Fibroblast of pulmonary artery (primary cell): ENCODE data around the gene FUT2.

Source experiments
- DNase-seq: peaks from one replicate; pipeline ENCODE4 v3.0.0-alpha.2; 2010; ENCODE audit warnings: low read depth
- H3K4me3 ChIP-seq: replicated peaks from 2 replicates; pipeline ENCODE4 v1.5.1; 2011; ENCODE audit warnings: low read depth, mild to moderate bottlenecking, control low read depth, low read length, moderate library complexity
- TF ChIP-seq, protein P1 (sequence below): IDR thresholded peaks from 2 replicates; pipeline ENCODE4 v1.5.1; 2011; ENCODE audit warnings: mild to moderate bottlenecking, control low read depth, low read length, inconsistent platforms; ENCODE audit errors: missing control alignments

The FUT2 gene

DNA sequence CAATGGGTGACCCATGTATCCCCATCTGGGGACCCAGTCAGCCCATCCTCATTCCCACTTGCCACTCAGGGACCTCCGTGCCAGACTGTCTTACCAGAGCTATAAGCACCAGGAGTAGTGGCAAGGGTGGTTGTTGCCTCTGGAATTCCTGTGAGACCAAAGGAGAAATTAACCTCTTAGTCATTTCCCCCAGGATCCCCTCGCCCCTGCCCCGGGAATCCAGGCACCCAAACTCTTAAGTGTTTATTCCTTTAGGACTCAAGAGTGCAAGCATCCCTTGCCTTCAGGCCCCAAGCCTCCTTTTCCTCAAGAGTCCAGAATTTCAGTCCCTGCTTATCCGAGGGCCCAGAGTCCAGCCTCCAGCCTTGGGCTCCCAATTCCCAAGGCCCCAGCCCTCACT, 32.1 kb upstream of the FUT2 start:
- TF ChIP-seq, protein P1, sequence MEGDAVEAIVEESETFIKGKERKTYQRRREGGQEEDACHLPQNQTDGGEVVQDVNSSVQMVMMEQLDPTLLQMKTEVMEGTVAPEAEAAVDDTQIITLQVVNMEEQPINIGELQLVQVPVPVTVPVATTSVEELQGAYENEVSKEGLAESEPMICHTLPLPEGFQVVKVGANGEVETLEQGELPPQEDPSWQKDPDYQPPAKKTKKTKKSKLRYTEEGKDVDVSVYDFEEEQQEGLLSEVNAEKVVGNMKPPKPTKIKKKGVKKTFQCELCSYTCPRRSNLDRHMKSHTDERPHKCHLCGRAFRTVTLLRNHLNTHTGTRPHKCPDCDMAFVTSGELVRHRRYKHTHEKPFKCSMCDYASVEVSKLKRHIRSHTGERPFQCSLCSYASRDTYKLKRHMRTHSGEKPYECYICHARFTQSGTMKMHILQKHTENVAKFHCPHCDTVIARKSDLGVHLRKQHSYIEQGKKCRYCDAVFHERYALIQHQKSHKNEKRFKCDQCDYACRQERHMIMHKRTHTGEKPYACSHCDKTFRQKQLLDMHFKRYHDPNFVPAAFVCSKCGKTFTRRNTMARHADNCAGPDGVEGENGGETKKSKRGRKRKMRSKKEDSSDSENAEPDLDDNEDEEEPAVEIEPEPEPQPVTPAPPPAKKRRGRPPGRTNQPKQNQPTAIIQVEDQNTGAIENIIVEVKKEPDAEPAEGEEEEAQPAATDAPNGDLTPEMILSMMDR, result no peak
- H3K4me3 ChIP-seq, result no peak overlapping the region
- no peak for DNase-seq

DNA sequence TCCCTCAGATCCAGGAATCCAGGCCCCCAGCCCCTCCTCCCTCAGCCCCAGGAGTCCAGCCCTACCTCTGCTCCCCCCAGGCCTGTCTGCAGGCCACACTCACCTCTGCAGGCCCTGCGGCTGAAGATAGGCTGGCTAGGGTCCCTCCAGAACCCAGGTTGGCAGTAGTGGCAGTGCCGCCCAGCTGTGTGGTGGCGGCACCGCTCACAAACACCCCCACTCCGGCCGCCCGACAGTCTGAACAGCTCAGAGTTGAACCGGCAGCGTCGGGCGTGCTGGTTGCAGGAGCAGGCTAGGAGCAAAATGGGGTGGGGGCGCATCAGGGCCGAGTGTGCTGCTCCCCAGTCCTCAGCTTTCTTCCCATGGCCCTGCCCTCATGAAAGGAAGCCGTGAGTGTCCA, 31.3 kb upstream of the FUT2 start:
- no peak overlapping the region for H3K4me3 ChIP-seq
- no peak for DNase-seq
- TF ChIP-seq, protein P1, result no peak

DNA sequence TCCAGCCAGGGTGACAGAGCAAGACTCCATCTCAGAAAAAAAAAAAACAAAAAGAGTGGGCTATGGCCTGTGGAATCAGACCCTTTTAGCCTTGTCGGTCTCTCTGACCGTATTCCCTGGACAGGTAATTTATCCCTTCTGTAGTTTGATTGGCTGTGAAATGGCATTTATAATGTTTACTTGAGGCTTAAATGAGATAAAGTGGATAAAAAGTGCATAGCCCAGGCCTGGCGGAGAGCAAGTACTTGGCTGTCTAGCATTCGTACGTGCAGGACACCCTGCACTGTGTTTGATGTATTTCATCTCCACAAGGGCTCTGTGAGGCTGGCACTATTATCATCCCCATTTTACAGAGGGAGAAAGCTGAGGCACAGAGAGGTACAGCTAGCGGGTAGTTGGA, 30.0 kb upstream of the FUT2 start:
- no peak overlapping the region for H3K4me3 ChIP-seq
- no peak for DNase-seq
- TF ChIP-seq, protein P1, result no peak

DNA sequence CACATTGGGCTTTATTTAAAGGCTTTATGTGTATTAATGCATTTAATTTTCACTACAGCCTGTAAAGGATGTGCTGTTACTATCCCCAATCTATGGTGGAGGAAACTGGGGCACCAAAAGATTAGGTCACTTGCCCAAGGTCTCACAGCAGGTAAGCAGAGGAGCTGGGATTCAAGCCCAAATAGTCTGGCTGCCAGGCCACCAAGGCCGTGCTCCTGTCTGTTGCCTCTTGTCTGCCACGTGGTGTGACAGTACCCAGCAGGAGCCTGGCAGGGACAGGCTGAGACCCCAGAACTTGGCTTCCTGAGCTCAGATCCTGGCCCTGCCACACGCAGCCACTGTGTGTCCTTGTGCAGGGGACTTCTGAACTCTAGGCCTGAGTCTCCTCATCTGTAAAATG, 27.4 kb upstream of the FUT2 start:
- TF ChIP-seq, protein P1, result no peak
- H3K4me3 ChIP-seq, result no peak overlapping the region
- DNase-seq, result no peak

DNA sequence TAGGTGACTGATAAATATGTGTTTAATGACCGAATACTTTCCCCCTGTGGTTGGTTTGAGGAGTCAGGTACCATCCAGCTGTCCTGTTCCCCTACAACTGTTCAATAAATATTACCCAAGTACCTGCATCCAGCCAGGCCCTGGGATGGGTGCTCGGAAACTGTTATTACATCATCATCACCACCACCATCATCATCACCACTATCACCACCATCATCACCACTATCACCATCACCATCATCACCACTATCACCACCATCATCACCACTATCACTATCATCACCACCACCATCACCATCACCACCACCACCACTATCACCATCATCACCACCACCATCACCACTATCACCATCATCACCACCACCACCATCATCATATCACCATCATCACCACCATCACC, 27.0 kb upstream of the FUT2 start:
- no peak overlapping the region for H3K4me3 ChIP-seq
- DNase-seq, result no peak
- TF ChIP-seq, protein P1, result no peak

DNA sequence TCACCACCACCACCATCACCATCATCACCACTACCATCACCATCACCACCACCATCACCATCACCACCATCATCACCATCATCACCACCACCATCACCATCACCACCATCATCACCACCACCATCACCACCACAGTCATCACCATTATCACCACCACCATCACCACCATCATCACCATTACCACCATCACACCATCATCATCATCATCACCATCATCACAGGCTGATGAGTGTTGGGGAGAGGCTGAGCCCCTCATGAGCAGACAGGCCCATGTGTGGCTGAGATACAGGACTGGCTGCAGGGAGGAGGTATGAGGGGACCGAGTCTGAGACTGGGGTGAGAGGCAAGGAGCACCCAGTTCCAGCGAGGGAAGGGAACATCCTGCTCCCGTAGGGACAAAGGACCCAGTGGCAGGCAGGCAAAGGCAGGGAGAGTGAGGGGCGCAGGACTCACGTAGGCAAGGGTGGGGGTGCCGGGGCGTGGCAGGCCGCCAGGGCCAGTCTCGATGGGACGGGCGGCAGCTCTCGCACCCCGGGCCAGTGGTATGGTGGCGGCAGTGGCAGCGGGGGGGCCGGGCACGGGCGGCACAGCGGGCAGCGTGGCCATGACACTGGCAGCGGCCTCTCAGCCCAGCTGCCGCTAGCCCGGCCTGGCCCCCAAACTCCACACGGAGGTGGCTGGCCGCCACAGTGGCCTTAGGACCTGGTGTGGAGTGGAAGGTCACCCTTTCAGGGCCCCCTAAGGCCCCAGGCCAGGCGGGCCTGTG, 25.7 kb upstream of the FUT2 start:
- no peak for DNase-seq
- no peak overlapping the region for H3K4me3 ChIP-seq
- TF ChIP-seq, protein P1, result no peak
